Measurements from ENCODE around the gene UEVLD. TPM values are rescaled to one million over a fixed set of nuclear protein-coding genes. Genes with fewer than 3 reads are reported as not detected.
A peak's percentile ranks its signal among the peaks of the same experiment; 100 is the strongest.
"Not testable (repeated sequence)": the region's sequence is repeated elsewhere in the genome, so short reads cannot be mapped to it uniquely, and the experiment has no call there.

UEVLD gene
- polyA plus RNA-seq, 1 donor from 2014 or later = 7.6 TPM

DNA sequence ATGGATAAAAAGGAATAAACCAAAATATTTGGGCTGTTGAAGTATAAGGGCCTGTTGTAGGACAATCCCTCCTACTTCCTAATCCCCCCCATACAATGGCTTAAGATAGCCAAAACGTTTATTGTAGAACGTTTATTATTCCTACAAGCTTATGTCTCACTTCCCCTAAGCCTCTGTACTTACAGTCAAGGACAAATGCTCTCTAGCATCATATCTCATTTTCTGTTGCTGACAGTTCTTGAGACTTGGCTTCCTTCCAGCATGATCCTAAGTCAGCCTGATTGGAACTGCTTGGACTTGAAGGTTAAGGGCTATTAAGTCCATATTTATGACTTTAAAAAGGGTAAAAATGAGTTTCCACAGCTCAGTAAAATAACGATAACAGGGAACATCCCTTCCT lies 19.8 kb upstream of the UEVLD start:
- H3K9me3 Mint-ChIP-seq = no peaks in the 10 kb centered on the region
- no peaks in the 10 kb centered on the region for H3K4me1 Mint-ChIP-seq
- no peak overlapping the region for H3K27ac Mint-ChIP-seq
- H3K36me3 Mint-ChIP-seq = peaks cover 4% of the 10 kb centered on the region
- no peaks in the 10 kb centered on the region for H3K27me3 Mint-ChIP-seq
- H3K4me3 Mint-ChIP-seq = no peak overlapping the region

DNA sequence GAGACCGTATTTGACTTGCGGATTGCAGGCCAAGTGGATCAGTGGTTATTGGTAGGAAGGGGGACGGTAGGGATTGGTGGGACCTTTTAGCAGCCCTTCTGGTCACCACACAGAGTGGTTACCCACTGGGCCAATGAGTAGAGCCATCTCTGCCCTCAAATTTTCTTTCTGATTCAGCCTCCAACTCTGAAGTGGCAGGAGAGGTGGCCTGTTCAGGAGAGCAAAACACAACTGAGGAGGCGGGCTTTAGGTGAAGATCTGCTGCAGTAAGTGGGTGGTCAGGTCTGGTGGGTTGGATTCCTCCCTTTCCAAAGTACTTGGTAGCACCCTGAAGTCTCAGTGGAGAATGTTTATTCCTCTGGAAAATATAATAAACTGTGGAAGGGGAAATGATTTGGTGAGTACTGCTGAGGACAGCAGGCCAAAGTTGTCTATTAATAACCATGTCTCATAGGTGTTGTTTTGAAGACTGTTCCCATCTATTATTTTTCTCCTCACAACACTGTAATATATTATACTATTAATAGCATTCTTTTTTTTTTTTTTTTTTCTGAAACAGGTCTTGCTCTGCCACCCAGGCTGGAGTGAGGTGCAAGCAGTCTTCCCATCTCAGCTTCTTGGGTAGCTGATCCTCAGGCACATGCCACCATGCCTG lies 12.5 kb upstream of the UEVLD start:
- Mint-ChIP-seq H3K27me3 (no peaks in the 10 kb centered on the region), H3K9me3 (no peaks in the 10 kb centered on the region), H3K4me3 (no peak overlapping the region), H3K36me3 (peaks cover 2% of the 10 kb centered on the region), H3K27ac (no peak overlapping the region), H3K4me1 (no peaks in the 10 kb centered on the region)

GRCh38 chr11:18599739-18600230 lies 11.3 kb upstream of the UEVLD start, which contains the start of gene MISFA:
Gene MISFA (plus strand): TSS chr11:18599789. CDS start chr11:18599929, 140 bp downstream.
- H3K27me3 Mint-ChIP-seq = no peaks in the 10 kb centered on the region
- no peak within 1 kb of the TSS for H3K4me3 Mint-ChIP-seq
- H3K9me3 Mint-ChIP-seq = no peaks in the 10 kb centered on the region

DNA sequence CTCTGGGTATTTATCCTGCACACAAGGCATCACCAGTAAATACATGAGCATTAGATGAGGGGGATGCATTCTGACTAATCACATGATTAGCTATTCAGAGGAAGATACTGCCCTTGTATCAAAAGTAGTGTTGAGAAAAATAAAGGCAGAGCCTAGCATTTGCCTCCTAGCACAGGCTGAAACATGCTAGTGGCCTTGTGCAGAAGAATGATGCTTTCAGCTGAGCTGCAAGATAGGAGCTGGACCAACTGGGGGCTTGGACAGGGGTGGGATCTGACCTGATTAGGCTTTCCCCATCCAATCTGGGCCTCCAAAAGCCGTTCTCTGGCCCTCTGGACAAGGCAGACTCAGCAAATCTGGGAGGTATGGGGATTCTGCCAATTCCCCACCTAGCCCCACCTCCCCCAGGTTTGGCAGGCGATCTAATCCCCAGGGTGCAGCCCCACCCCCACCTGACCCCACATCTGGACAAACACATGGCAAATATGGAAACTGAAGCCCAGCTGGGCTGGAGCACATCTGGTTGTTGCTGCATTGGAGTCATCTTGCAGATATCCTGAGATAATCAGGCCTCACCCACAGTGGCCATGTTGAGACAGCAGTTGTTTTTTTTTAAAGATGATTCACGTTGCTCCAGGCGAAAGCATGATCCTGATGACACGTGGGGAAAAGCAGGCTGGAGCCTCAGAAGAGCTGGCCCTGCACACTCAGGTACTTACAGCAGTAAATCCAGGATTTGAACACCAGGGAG lies 6.6 kb upstream of the UEVLD start:
- H3K36me3 Mint-ChIP-seq = peaks cover 2% of the 10 kb centered on the region
- no peaks in the 10 kb centered on the region for H3K27me3 Mint-ChIP-seq
- no peaks in the 10 kb centered on the region for H3K9me3 Mint-ChIP-seq
- H3K4me3 Mint-ChIP-seq = no peak overlapping the region
- no peak overlapping the region for H3K27ac Mint-ChIP-seq
- peaks cover 0 to 2% (median 0%) of the 10 kb centered on the region in 3 donors for H3K4me1 Mint-ChIP-seq

More at GRCh38 chr11:18599739-18600230, 11.3 kb upstream of the UEVLD start, which contains the start of gene MISFA:
- Mint-ChIP-seq H3K36me3 (peaks cover 2% of the 10 kb centered on the region), H3K4me1 (no peaks in the 10 kb centered on the region), H3K27ac (no peak within 1 kb of the TSS)

DNA sequence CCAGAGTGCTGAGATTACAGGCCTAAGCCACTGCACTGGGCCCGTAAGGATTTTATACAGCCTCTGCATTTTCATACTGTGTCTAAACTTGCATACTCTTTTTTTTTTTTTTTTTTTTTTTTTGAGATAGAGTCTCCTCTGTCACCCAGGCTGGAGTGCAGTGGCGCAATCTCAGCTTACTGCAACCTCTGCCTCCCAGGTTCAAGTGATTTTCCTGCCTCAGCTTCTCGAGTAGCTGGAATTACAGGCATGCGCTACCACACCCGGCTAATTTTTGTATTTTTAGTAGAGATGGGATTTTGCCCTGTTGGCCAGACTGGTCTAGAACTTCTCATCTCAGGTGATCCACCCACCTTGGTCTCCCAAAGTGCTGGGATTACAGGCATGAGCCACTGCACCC lies 5.6 kb upstream of the UEVLD start:
- not testable (repeated sequence) for H3K27ac Mint-ChIP-seq, H3K4me1 Mint-ChIP-seq, H3K4me3 Mint-ChIP-seq, H3K36me3 Mint-ChIP-seq, H3K27me3 Mint-ChIP-seq, H3K9me3 Mint-ChIP-seq

GRCh38 chr11:18590571-18590970 lies 2.0 kb upstream of the UEVLD start:
- Mint-ChIP-seq H3K4me1 (peaks cover 0 to 2% (median 0%) of the 10 kb centered on the region in 3 donors), H3K9me3 (no peaks in the 10 kb centered on the region), H3K36me3 (no peaks in the 10 kb centered on the region), H3K27ac (peak overlapping the region in 2 of 3 donors; percentile 14 to 17), H3K27me3 (no peaks in the 10 kb centered on the region), H3K4me3 (no peak overlapping the region)

DNA sequence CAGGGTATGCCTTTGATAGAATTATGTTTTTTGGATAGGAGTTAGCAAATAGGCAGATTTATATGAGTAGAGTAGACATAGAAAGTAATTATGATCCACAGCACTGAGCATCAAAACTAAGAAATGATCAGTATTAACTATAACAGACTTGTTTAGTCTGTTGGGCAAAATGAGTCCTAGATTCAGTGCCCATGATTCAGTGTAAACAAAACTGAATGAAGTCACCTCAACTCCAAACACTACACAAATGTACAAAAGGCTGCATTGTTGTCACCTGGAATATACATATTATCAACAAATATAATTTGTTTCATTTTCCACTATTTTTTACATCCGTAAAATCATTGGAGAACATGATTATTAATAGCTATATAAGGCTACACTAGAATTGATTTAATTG lies 6.7 kb downstream of the UEVLD start:
- Mint-ChIP-seq H3K27me3 (no peaks in the 10 kb centered on the region), H3K9me3 (no peaks in the 10 kb centered on the region), H3K4me3 (no peak overlapping the region), H3K27ac (peak overlapping the region in 1 of 3 donors; percentile 57), H3K36me3 (peaks cover 6% of the 10 kb centered on the region), H3K4me1 (peaks cover 0 to 2% (median 0%) of the 10 kb centered on the region in 3 donors)

GRCh38 chr11:18580113-18580766 lies 8.3 kb downstream of the UEVLD start:
- H3K27me3 Mint-ChIP-seq = no peaks in the 10 kb centered on the region
- H3K4me3 Mint-ChIP-seq = no peak overlapping the region
- H3K36me3 Mint-ChIP-seq = peaks cover 8% of the 10 kb centered on the region
- no peak overlapping the region for H3K27ac Mint-ChIP-seq
- H3K9me3 Mint-ChIP-seq = no peaks in the 10 kb centered on the region
- peaks cover 0 to under 1% (median 0%) of the 10 kb centered on the region in 3 donors for H3K4me1 Mint-ChIP-seq

GRCh38 chr11:18578975-18579598 lies 9.4 kb downstream of the UEVLD start:
- Mint-ChIP-seq H3K9me3 (no peaks in the 10 kb centered on the region), H3K4me3 (no peak overlapping the region), H3K4me1 (no peaks in the 10 kb centered on the region), H3K27ac (peak overlapping the region in 1 of 3 donors; percentile 71), H3K36me3 (peaks cover 11% of the 10 kb centered on the region), H3K27me3 (no peaks in the 10 kb centered on the region)

DNA sequence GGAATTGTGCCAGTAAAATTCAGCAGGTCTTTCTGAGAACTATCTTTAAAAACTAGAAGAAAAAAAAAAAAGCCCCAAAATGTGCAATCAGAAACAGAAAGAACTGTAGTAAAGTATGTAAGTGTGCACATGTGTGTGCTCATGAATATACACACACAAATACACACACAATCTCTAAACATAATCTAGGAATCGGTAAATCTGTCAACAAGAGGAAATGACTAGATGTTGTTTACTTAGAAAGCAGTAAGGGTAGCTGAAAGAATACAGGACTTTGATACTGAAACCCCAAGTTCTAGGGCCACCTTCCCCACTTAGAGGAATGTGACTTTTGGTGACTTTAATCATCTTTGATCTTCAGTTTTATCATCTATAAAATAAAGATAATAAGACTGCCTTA lies 13.2 kb downstream of the UEVLD start:
- Mint-ChIP-seq H3K4me1 (no peaks in the 10 kb centered on the region), H3K36me3 (peaks cover 20% of the 10 kb centered on the region), H3K9me3 (no peaks in the 10 kb centered on the region), H3K27ac (no peak overlapping the region), H3K27me3 (no peaks in the 10 kb centered on the region), H3K4me3 (no peak overlapping the region)

DNA sequence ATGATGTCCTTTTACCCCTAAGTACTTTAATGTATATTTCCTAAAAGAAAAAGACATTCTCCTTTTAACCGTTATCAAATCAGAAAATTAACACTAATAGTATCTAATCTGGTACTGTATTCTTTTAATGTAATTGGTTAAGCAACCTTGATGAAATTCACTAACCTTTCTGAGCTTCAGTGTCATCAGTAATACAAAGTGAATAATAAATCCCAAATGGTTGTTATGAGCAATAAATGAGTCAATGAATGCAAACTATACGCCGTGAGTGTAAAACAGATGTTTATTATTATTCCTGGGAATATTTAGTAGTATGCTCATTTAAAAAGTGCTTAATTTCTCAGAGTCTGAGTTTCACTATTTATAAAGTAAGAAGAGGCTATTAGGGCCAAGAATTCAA lies 21.5 kb downstream of the UEVLD start:
- Mint-ChIP-seq H3K27ac (no peak overlapping the region), H3K4me3 (no peak overlapping the region), H3K36me3 (peaks cover 5% of the 10 kb centered on the region), H3K4me1 (no peaks in the 10 kb centered on the region), H3K27me3 (no peaks in the 10 kb centered on the region), H3K9me3 (no peaks in the 10 kb centered on the region)

- no peaks in the 10 kb centered on the region for H3K27me3 Mint-ChIP-seq
- H3K4me1 Mint-ChIP-seq = no peaks in the 10 kb centered on the region
- H3K4me3 Mint-ChIP-seq = no peak overlapping the region
- no peaks in the 10 kb centered on the region for H3K9me3 Mint-ChIP-seq
- H3K36me3 Mint-ChIP-seq = peaks cover 5% of the 10 kb centered on the region
- H3K27ac Mint-ChIP-seq = no peak overlapping the region
Measured at GRCh38 chr11:18566406-18566805, 22.1 kb downstream of the UEVLD start.

GRCh38 chr11:18564149-18564548 lies 24.4 kb downstream of the UEVLD start:
- Mint-ChIP-seq H3K4me1 (no peaks in the 10 kb centered on the region), H3K9me3 (no peaks in the 10 kb centered on the region), H3K27me3 (no peaks in the 10 kb centered on the region), H3K36me3 (peaks cover 5% of the 10 kb centered on the region), H3K4me3 (no peak overlapping the region), H3K27ac (no peak overlapping the region)

DNA sequence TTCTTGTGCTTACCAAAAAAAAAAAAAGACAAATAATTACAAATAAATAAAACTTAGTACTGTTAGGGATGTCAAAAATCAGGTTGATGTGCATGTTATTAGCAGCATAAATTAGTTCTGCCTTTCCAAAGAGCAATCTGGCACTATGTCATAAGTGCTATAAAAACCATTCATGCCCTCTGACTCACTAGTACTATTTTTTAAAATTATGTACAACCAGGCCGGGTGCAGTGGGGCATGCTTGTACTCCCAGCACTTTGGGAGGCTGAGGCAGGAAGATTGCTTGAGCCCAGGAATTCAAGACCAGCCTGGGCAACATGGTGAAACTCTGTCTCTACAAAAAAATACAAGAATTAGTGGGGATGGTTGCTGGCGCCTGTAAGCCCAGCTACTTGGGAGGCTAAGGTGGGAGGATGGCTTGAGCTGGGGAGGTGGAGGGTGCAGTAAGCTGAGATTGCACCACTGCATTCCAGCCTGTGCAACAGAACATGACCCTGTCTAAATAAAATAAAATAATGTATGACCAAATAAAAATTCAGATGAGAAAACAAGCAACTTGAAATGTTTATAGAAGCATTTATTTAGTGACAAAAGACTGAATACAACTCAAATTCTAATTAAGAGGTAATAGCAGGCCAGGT lies 25.3 kb downstream of the UEVLD start:
- no peaks in the 10 kb centered on the region for H3K9me3 Mint-ChIP-seq
- no peak overlapping the region for H3K4me3 Mint-ChIP-seq

More for the DNA sequence above, 25.3 kb downstream of the UEVLD start:
- H3K36me3 Mint-ChIP-seq = peaks cover 5% of the 10 kb centered on the region
- no peaks in the 10 kb centered on the region for H3K4me1 Mint-ChIP-seq
- no peaks in the 10 kb centered on the region for H3K27me3 Mint-ChIP-seq
- H3K27ac Mint-ChIP-seq = no peak overlapping the region
